SK-N-MC (cell line): ENCODE results near the gene CCM2.
"Not testable (repeated sequence)": the region's sequence is repeated elsewhere in the genome, so short reads cannot be mapped to it uniquely, and the experiment has no call there.

Experiments used
- DNase-seq: peaks from one replicate; pipeline ENCODE4 v3.0.0-alpha.2; 2011; ENCODE audit warnings: low read depth, low spot score
- H3K27ac ChIP-seq: fragments of 200-600 bp; sonication (generic); 2 replicates; pipeline ENCODE4 v1.5.1; 2016; ENCODE audit warnings: mixed run types
- H3K36me3 ChIP-seq: fragments of 200-600 bp; sonication (generic); 2 replicates; pipeline ENCODE4 v1.6.1; 2017; ENCODE audit warnings: antibody characterized with exemption, low read length, mixed read lengths; ENCODE audit not compliant: insufficient read depth
- H3K4me3 ChIP-seq: fragments of 200-600 bp; sonication (generic); 2 replicates; pipeline ENCODE4 v1.5.1; 2016
- H3K9ac ChIP-seq: fragments of 200-600 bp; sonication (generic); 2 replicates; pipeline ENCODE4 v1.8.0; 2017; ENCODE audit warnings: mixed run types, mixed read lengths; ENCODE audit not compliant: insufficient read length
- H3K9me3 ChIP-seq: fragments of 200-600 bp; sonication (generic); 2 replicates; pipeline ENCODE4 v1.6.1; 2017; ENCODE audit warnings: low read depth, mild to moderate bottlenecking, antibody characterized with exemption, low read length, moderate library complexity, mixed read lengths
- EZH2 ChIP-seq: fragments of 200-600 bp; sonication (generic); IDR thresholded peaks from one replicate; pipeline ENCODE4 v1.6.1; 2017; ENCODE audit warnings: antibody characterized with exemption
- FOXP2 ChIP-seq: optimal IDR thresholded peaks from 2 replicates; pipeline ENCODE3; 2011; ENCODE audit warnings: mild to moderate bottlenecking, moderate library complexity; ENCODE audit not compliant: insufficient read depth; ENCODE audit errors: extremely low read length, control extremely low read depth
- POLR2AphosphoS5 ChIP-seq: IDR thresholded peaks from 2 replicates; pipeline ENCODE4 v1.6.1; 2012; ENCODE audit warnings: mild to moderate bottlenecking, low read depth, low read length, borderline replicate concordance

Gene CCM2

DNA sequence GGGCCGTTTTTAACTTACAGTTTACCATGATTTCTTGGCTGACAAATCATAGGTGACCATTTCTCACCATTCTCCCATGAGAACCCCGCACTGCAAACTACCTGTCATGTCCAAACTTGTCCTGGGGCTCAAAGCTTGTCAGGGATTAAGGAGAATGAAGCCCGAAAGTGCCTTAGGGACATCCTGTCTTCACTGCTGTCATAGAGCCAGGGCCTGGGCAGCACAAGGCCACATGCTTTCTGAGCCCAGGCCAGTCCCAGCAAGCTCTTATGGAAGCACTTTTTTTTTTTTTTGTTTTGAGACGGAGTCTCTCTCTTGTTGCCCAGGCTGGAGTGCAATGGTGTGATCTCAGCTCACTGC is 33.9 kb downstream of the CCM2 start:
- H3K27ac ChIP-seq: no peak overlapping the region
- H3K36me3 ChIP-seq: peaks cover 8% of the 10 kb centered on the region; the same call in 1 of the 2 replicates
- H3K9me3 ChIP-seq: no peaks in the 10 kb centered on the region
- no peak overlapping the region for H3K4me3 ChIP-seq
- no peak for DNase-seq
- H3K9ac ChIP-seq: no peak overlapping the region
- TF ChIP-seq POLR2AphosphoS5 (no peak), FOXP2 (no peak), EZH2 (no peak)

GRCh38 chr7:45034710-45035109 is 34.7 kb downstream of the CCM2 start:
- DNase-seq, H3K9me3 ChIP-seq, H3K4me3 ChIP-seq, H3K9ac ChIP-seq, H3K27ac ChIP-seq: not testable (repeated sequence)
- H3K36me3 ChIP-seq: peaks cover 12% of the 10 kb centered on the region; the same call in 1 of the 2 replicates

DNA sequence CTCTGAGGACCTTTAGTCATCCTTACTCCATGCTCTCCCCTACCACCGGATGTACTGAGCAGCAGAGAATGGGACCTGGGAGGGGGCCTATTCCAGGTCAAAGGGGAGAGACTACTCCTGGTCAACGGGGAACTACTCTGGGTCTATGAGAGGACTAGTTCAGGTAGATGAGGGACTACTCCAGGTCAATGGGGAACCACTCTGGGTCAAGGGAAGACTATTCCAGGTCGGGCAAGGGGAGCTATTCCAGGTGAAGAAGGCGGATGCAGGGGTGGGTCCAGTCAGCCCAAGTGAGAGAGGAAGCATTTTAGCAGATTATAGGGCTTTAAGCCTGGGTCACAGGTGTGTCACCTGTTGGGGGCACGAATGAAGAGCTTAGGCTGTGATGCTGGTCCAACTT is 35.4 kb downstream of the CCM2 start:
- Histone ChIP-seq H3K9me3 (no peaks in the 10 kb centered on the region), H3K4me3 (no peak overlapping the region), H3K36me3 (peaks cover 12% of the 10 kb centered on the region; the same call in 1 of the 2 replicates), H3K27ac (no peak overlapping the region), H3K9ac (no peak overlapping the region)
- TF ChIP-seq EZH2: no peak
- no peak for TF ChIP-seq FOXP2
- no peak for TF ChIP-seq POLR2AphosphoS5
- no peak for DNase-seq

DNA sequence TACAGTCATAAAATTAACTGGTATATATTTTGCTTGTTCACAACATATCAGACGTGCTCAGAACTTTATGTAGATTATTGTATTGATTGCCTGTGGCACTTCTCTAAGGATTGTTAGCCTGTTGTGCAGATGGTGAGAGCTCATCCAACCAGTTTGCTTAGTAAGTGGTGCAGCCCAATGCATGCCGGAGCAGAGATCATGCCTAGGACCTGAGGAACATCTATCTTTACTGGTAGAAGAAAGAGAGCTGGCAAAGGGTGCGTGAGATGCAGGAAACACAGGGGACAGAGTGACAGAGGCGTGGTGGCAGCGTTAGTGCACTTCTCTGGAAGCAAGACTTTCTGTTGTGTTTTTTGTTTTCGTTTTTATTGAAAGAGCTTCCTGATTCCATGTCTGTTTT is 35.9 kb downstream of the CCM2 start:
- Histone ChIP-seq H3K4me3 (no peak overlapping the region), H3K9me3 (no peaks in the 10 kb centered on the region), H3K9ac (no peak overlapping the region), H3K27ac (no peak overlapping the region), H3K36me3 (peaks cover 12% of the 10 kb centered on the region; the same call in 1 of the 2 replicates)
- TF ChIP-seq EZH2: no peak
- no peak for TF ChIP-seq POLR2AphosphoS5
- no peak for TF ChIP-seq FOXP2
- no peak for DNase-seq

- Histone ChIP-seq H3K27ac (no peak overlapping the region), H3K9me3 (no peaks in the 10 kb centered on the region), H3K36me3 (peaks cover 12% of the 10 kb centered on the region; the same call in 1 of the 2 replicates), H3K4me3 (no peak overlapping the region), H3K9ac (no peak overlapping the region)
- TF ChIP-seq EZH2 (no peak), FOXP2 (no peak), POLR2AphosphoS5 (no peak)
- no peak for DNase-seq
Measured at GRCh38 chr7:45036317-45036716, 36.3 kb downstream of the CCM2 start.

- TF ChIP-seq EZH2 (no peak), POLR2AphosphoS5 (no peak), FOXP2 (no peak)
- Histone ChIP-seq H3K27ac (no peak overlapping the region), H3K4me3 (no peak overlapping the region), H3K36me3 (peaks cover 12% of the 10 kb centered on the region; the same call in 1 of the 2 replicates), H3K9me3 (no peaks in the 10 kb centered on the region), H3K9ac (no peak overlapping the region)
- no peak for DNase-seq
Measured at GRCh38 chr7:45036796-45037195, 36.8 kb downstream of the CCM2 start.

- no peak for DNase-seq
- Histone ChIP-seq H3K4me3 (no peak overlapping the region), H3K9me3 (no peaks in the 10 kb centered on the region), H3K9ac (no peak overlapping the region), H3K27ac (no peak overlapping the region), H3K36me3 (peaks cover 12% of the 10 kb centered on the region; the same call in 1 of the 2 replicates)
- TF ChIP-seq EZH2: no peak
- TF ChIP-seq POLR2AphosphoS5: no peak
- no peak for TF ChIP-seq FOXP2
Measured at GRCh38 chr7:45037876-45038275, 37.9 kb downstream of the CCM2 start.

GRCh38 chr7:45039106-45039505 is 39.1 kb downstream of the CCM2 start:
- no peak for DNase-seq
- TF ChIP-seq EZH2: no peak
- no peak for TF ChIP-seq POLR2AphosphoS5
- no peak for TF ChIP-seq FOXP2
- peaks cover 16% of the 10 kb centered on the region for H3K36me3 ChIP-seq

DNA sequence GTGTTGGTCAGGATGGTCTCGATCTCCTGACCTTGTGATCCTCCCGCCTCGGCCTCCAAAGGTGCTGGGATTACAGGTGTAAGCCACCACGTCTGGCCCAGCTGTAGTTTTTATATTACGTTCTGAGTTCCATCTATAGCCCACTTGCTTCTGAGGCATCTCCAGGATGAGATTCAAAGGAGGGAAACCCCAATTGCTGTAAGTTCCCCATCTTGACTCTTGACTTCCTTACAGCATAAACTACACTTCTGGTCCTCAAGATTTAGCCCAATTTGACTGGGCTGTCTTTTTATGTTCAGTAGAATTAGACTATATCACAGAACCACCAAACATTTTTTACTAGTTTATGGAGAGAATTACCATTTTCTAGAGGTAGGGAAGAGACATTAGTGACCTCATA is 44.3 kb downstream of the CCM2 start:
- DNase-seq: no peak
- H3K27ac ChIP-seq: no peak overlapping the region
- TF ChIP-seq POLR2AphosphoS5 (no peak), FOXP2 (no peak), EZH2 (no peak)
- H3K36me3 ChIP-seq: peaks cover 4% of the 10 kb centered on the region
- H3K9me3 ChIP-seq: no peaks in the 10 kb centered on the region
- H3K9ac ChIP-seq: no peak overlapping the region
- H3K4me3 ChIP-seq: no peak overlapping the region

More at GRCh38 chr7:45039106-45039505, 39.1 kb downstream of the CCM2 start:
- Histone ChIP-seq H3K9me3 (no peaks in the 10 kb centered on the region), H3K4me3 (no peak overlapping the region), H3K27ac (no peak overlapping the region), H3K9ac (no peak overlapping the region)
